GM18517 (cell line): ENCODE measurements around the gene BDKRB2.
"Not testable (repeated sequence)": the region's sequence is repeated elsewhere in the genome, so short reads cannot be mapped to it uniquely, and the experiment has no call there.

Experiments
- ATAC-seq: cut with Tn5 transposase; IDR thresholded peaks from one replicate; pipeline ENCODE4 v1.9.1; 2021; ENCODE audit warnings: mild to moderate bottlenecking, moderate library complexity; ENCODE audit not compliant: unreplicated experiment

Gene BDKRB2

DNA sequence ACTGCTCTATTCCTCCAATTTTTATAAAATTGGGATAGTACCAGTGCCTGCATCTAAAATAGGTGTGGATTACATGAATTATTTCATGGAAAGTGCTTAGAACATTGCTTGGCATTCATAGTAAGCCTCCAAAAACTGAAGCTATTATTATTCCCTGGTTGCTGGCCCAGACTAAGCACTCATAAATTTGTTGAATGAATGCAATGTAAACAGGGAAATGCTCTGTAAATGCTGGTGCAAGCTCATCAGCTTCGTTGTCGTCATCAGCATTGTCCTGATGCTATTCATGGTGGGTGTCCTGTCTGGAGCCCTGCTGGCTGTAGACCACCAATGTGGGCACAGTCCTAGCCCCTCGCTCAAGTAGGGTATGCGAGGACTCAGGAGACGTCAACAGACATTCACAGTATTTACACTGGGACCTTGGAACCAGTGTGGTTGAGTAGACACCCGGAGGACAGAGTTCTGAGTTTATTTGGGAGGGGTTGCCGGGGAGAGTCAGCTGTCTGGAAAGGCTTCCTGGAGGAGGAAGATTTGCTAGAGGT, 16.5 kb downstream of the BDKRB2 start:
- no peak for ATAC-seq

DNA sequence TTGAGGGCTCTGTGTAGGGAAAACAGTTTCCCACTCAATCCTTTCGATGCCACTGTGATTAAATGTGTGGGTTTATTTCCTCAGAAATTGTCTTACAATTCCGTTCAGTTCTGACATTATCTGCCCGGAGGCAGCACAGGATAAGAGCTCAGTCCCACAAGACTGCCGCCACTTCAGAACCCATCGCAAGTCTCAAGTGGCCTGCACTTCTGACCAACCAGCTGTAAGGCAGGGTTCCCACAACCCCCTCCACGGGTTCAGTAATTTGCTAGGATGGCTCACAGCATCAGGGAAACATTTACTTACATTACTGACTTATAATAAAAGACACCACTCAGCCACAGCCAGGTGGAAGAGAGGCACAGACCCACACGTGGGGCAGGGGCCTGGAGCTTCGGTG, 17.2 kb downstream of the BDKRB2 start:
- ATAC-seq = no peak

DNA sequence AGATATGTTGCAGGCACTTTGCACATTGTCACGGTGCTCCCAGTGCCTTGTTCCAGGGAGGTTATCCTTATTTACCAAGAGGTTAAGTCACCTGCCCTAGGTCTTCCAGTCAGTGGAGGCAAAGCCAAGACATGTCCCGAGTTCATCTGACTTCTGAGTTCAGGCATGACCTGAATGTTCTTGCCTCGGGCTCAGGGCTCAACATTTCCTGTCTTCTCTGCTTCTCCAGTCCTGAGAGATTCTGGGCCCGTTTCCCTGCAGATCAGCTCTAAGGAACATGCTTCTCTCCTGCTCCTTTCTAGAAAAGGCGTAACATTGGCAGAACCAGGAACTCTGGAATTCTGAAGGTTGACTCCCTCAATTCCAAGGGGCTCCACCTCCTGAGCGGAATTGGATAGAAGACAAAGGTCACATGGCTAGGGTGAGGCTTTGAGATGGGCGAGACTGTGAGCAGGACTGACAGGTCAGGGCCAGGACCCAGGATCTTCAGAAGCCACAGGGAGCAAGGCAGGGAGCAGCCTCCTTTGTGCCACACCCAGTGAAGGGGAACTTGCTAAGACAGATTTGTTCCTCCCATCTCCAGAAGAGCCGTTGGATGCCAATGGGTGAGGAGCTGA, 19.9 kb downstream of the BDKRB2 start:
- ATAC-seq = no peak

DNA sequence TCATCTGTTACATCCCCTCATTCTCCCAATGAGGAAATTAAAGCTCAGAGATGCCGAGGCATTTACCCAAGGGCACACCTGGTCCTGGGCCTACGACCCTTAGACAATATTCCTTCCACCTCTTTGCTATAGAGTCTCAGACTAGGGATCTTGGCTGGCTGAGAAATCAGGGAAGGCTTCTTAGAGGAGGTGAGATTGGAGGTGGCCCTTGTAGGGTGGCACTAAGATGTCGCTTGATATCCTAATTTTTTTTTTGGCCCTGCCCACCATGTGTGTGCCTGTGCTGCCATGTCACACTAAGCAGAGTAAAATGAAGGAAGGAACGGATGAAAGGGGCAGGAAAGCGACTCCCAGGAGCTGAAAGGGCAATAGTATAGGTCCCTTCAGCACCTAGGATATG, 20.6 kb downstream of the BDKRB2 start:
- no peak for ATAC-seq

DNA sequence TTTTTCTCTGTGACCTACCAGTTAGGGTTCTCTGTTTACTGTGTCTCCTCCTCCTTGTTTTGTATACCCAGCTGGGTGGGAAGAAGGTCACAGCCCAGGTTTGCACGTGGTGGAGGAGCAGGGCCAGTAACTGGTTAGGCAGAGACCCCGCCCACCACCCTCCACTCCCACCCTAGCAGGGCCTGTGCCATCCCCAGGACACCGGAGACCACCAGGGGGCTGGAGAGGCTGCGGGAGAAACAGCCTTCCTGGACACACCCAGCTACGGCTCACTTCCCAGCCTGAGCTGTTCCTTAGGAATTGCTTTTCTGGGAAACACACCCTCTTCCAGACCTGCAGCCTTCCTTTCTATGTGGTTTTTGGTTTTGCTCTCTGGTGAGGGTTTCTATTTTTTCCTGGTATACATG, 21.1 kb downstream of the BDKRB2 start:
- ATAC-seq = no peak

GRCh38 chr14:96227428-96227827, 22.8 kb downstream of the BDKRB2 start:
- ATAC-seq = no peak

DNA sequence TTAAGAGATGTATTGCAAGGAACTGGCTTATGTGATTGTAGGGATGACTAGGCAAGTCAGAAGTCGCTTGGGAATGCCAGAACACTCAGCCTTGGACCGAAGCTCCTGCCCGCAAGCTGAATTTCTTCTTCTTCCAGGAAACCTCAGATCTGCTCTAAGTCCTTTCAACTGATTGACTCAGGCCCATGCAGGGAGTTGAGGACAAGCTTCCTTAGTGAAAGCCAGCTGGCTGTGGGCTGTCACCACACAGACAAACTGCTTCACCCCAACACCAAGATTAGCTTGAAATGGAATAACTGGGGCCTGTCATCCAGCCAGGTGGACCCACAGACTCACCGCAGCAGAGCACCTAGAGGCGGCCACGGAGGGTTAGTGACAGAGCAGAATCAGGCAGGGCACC, 24.7 kb downstream of the BDKRB2 start:
- ATAC-seq = no peak

DNA sequence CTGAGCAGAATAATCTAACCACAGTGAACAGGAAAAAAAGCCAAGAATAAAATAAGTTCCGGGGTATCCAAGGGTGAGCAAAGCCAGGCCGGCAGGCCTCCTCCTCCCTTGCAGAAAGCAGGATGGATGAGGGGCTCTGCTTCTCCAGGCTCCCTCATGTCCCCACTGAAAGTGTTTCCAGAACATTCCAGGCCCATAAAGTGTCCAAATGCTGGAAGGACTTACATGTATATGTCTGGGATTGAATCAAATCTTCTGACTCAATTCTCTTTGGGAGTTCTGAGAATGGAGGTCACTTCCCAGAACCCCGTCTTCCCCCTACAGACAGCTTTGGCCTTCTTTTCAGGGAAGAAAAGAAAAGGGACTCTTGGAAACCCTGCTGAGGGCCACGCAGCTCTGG, 26.4 kb downstream of the BDKRB2 start:
- ATAC-seq = no peak

GRCh38 chr14:96231526-96232130, 27.0 kb downstream of the BDKRB2 start:
- ATAC-seq = no peak

GRCh38 chr14:96232506-96232905, 27.9 kb downstream of the BDKRB2 start:
- ATAC-seq = no peak

- no peak for ATAC-seq
Observed at GRCh38 chr14:96233661-96234060, 29.0 kb downstream of the BDKRB2 start.

GRCh38 chr14:96235426-96235825, 30.8 kb downstream of the BDKRB2 start:
- ATAC-seq = no peak

GRCh38 chr14:96237641-96238040, 33.0 kb downstream of the BDKRB2 start:
- ATAC-seq = no peak

DNA sequence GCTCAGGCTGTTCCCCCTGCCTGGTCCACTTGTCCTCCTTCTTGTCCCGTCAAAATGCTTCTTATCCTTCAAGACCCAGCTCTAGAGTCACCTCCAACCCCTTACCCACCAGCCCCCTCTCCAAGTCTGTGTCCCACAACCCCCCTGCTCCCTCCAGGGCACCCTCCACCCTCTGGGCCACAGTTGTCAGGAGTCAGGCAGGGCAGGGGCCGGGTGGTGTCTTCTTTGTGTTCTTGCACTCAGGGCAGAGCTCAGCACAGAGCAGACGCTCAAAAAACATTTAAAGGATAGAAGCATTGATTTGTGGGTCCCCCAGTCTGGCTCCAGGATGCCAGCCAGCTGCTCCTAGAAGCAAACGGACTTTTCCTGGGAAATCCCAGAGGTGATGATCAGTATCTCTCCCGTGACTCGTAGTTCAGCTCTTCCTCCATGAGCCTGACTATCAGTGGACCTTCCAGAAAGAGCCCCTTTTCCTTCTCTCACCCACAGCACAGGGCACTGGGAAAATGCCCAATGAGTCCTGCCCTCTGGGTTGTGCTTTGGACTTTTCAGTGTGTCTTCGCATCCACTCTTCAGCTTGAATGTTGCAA, 34.1 kb downstream of the BDKRB2 start:
- ATAC-seq = no peak

- ATAC-seq = no peak
Observed at GRCh38 chr14:96239711-96240141, 35.1 kb downstream of the BDKRB2 start.

GRCh38 chr14:96240641-96241040, 36.0 kb downstream of the BDKRB2 start:
- no peak for ATAC-seq

DNA sequence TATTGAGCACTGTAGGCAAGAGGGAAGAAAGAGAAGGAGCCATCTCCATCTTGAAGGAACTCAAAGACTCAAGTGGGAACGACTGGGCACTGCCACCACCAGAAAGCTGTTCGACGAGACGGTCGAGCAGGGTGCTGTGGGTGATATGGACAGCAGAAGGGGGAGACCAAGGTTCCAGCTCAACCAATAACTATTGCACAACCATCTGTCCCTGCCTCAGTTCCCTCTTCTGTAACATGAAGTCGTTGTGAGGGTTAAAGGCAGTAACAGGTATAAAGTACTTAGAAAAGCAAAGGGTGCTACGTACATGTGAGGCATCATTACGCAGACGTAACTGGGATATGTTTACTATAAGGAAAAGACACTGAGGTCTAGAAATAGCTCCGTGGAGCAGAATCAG, 37.5 kb downstream of the BDKRB2 start:
- no peak for ATAC-seq

GRCh38 chr14:96243785-96244184, 39.1 kb downstream of the BDKRB2 start:
- no peak for ATAC-seq

DNA sequence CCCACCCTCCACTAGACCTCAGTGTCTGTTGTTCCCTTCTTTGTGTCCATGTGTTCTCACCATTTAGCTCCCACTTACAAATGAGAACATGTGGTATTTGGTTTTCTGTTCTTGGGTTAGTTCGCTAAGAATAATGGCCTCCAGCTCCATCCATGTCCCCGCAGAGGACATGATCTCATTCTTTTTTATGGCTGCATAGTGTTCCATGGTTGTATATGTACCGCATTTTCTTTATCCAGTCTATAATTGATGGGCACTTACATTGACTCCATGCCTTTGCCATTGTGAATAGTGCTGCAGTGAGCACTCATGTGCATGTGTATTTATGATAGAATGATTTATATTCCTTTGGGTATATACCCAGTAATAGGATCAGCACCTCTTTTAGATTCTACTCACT, 40.4 kb downstream of the BDKRB2 start:
- not testable (repeated sequence) for ATAC-seq

DNA sequence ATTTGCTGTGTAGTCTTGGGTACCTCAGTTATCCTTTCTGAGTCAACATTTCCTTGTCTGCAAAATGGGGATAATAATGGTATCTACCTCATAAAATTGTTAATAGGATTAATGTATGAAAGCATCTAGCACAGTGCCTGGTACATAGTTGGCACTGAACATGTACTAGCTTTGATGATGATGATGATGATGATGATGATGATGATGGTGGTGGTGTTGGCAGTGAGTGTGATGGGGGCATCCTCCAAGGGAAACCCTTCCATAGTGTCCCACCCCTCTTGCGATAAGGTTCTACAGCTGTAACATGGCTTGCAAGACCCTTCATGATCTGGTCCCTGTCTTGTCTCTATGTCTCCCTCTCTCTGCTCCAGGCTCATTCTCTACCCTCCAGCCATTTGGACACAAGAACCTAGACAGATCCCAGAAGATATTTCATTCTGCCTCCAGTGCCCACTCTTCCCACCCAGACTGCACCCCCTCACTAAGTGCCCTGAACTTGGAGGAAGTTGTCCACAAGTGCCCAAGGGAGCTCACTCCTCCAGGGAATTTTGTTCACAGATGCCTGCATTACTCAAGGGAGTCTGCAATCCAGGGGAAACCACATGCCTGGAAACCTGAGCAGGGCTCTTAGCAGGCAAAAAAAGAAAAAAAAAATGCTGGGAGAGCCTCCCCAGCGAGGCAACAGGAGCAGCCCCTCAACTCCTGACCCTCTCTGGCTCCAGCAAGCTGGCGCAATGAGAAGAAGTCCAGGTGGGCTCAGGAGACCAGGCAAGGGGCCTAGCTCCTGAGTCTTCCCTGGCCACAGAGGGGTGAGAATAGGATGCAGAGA, 41.3 kb downstream of the BDKRB2 start:
- ATAC-seq = no peak

GRCh38 chr14:96246539-96246847, 41.9 kb downstream of the BDKRB2 start:
- no peak for ATAC-seq

DNA sequence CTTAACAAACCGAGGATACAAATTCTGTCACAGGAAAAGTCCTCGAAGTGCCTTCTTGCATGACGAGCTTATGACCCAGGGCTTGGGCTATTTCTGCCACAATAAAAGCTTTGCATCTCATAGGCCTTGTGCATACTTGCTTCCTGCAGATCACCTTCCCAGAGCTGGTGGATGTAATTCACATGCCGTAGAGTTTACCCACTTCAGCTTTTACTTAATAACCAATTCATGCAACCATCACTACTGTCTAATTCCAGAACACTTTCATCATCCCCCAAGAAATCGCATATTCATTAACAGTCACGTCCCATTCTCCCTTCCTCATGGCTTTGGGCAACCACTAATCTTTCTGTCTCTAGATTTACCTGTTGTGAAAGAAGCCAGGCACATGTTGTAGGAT, 42.4 kb downstream of the BDKRB2 start:
- ATAC-seq = no peak
